ENCODE measurements around the gene UGT1A6.
"Not testable (repeated sequence)": the region's sequence is repeated elsewhere in the genome, so short reads cannot be mapped to it uniquely, and the experiment has no call there.

Gene UGT1A6

DNA sequence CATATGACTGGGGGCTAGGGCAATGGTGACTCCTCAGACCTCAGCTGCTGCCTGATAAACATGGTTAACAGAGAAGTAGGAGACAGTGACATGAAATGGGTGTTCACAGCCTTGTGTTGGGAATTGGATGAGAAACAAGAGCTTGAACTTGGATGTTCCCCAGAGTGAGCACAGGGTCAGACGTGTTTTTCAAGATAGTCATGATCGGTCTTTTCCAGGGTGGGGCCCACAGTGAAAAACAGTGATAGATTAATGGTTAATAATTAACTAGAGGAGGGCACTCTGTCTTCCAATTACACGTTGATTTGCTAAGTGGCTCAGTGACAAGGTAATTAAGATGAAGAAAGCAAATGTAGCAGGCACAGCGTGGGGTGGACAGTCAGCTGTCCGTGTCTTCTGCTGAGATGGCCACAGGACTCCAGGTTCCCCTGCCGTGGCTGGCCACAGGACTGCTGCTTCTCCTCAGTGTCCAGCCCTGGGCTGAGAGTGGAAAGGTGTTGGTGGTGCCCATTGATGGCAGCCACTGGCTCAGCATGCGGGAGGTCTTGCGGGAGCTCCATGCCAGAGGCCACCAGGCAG is 36.1 kb downstream of the UGT1A6 start, which contains the start of gene UGT1A3:
Gene UGT1A3 (plus strand): TSS at position 320 of the 579 bp plus-strand sequence. CDS start 85 bp downstream, at position 405.
- DNase-seq (ENCODE audit: low read depth) = no peak

- not testable (repeated sequence) for DNase-seq (ENCODE audit: low read depth)
Measured at GRCh38 chr2:233736868-233737653, 44.4 kb downstream of the UGT1A6 start.

GRCh38 chr2:233740870-233741269 is 48.2 kb downstream of the UGT1A6 start:
- DNase-seq (ENCODE audit: low read depth) = no peak

DNA sequence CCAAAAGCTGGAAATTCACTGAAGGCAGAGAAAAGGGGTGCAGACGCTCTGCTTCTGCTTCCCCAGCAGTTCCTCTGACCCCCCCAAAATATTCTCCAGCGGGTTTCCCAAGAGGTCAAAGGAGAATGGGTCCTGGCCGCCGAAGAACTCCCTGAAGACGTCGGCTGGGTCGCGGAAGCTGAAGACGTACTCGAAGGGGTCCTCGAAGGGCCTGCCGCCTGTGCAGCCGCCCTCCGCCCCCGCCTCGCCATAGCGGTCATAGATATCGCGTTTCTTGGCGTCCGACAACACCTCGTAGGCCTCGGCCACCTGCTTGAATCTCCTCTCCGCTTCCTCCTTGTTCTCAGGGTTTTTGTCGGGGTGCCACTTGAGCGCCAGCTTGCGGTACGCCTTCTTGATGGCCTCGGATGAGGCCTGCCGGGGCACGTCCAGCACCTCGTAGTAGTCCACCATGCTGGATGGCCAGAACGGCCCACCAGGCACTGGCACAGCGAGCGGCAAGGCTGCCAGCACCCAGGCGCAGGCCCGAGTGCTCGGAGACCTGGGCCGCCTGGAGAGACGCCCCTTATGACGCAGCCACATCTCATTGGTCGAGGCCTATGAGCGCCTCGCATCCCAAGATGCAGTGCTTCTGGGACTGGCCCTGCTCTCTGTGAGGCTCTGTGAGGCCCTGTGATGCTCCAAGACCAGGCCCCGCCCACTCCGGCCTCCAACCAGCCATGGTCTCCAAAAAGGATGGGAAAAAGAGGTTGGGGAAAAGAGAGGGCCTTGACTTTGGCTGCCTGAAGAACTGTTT is 51.0 kb downstream of the UGT1A6 start:
- no peak for DNase-seq (ENCODE audit: low read depth)

DNA sequence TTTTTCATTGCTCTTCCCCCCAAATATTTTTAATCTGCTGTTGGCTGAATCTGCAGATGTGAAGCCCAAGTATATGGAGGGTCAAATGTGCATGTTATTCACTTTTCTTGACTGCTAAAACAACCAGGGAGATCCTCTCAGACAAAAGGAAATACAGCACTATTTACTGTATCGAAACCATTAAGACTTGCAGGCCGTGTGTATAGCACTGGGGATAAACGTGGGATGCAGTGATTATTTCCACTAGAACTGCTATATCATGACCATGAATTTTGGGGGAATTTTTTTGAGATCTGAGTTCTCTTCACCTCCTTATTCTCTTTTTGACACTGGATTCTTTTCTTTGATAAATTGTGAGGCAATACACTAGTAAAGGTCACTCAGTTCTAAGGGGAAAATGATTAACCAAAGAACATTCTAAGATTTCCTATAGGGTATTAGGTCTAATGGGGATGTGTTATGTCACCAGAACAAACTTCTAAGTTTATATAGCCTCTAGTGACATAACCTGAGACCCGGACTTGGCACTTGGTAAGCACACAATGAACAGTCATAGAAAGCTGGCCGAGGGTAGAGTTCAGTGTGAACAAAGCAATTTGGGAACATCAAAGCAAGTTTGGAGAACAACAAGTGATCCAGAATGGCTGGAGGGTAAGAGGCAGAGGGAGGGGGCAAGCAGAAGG is 52.5 kb downstream of the UGT1A6 start:
- no peak for DNase-seq (ENCODE audit: low read depth)

GRCh38 chr2:233745838-233746237 is 53.1 kb downstream of the UGT1A6 start:
- not testable (repeated sequence) for DNase-seq (ENCODE audit: low read depth)

GRCh38 chr2:233746475-233747282 is 54.0 kb downstream of the UGT1A6 start:
- no peak for DNase-seq (ENCODE audit: low read depth)

- DNase-seq (ENCODE audit: low read depth) = no peak
Measured at GRCh38 chr2:233747283-233747544, 54.5 kb downstream of the UGT1A6 start.

- DNase-seq (ENCODE audit: low read depth) = not testable (repeated sequence)
Measured at GRCh38 chr2:233750689-233751088, 58.0 kb downstream of the UGT1A6 start.

DNA sequence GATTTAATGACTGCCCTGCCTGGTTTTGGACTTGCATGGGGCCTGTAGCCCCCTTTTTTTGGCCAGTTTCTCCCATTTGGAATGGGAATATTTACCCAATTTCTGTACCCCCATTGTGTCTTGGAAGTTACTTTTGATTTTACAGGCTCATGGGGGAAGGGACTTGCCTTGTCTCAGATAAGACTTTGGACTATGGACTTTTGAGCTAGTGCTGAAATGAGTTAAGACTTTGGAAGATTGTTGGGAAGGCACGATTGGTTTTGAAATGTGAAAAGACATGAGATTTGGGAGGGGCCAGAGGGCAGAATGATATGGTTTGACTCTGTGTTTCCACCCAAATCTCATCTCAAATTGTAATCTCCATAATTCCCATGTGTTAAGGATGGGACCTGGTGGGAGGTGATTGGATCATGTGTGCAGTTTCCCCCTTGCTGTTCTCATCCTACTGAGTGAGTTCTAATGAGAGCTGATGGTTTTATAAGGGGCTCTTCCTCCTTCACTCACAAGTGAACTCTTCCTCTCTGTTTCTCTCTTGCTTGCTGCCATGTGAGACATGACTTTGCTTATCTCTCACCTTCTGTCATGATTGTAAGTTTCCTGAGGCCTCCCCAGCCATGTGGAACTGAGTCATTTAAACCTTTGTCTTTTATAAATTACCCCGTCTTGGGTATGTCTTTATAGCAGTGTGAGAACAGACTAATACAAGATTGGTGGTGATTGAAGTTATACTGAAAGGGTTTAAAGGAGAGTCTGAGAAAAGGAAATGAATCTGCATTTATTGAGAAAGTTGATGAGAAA is 58.7 kb downstream of the UGT1A6 start:
- DNase-seq (ENCODE audit: low read depth) = not testable (repeated sequence)

- no peak for DNase-seq (ENCODE audit: low read depth)
Measured at GRCh38 chr2:233754872-233755611, 62.4 kb downstream of the UGT1A6 start.

DNA sequence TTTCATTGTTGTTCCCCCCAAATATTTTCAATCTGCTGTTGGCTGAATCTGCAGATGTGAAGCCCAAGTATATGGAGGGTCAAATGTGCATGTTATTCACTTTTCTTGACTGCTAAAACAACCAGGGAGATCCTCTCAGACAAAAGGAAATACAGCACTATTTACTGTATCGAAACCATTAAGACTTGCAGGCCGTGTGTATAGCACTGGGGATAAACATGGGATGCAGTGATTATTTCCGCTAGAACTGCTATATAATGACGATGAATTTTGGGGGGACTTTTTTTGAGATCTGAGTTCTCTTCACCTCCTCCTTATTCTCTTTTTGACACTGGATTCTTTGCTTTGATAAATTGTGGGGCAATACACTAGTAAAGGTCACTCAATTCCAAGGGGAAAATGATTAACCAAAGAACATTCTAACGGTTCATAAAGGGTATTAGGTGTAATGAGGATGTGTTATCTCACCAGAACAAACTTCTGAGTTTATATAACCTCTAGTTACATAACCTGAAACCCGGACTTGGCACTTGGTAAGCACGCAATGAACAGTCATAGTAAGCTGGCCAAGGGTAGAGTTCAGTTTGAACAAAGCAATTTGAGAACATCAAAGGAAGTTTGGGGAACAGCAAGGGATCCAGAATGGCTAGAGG is 63.9 kb downstream of the UGT1A6 start:
- DNase-seq (ENCODE audit: low read depth) = no peak

GRCh38 chr2:233758141-233758540 is 65.5 kb downstream of the UGT1A6 start:
- no peak for DNase-seq (ENCODE audit: low read depth)

DNA sequence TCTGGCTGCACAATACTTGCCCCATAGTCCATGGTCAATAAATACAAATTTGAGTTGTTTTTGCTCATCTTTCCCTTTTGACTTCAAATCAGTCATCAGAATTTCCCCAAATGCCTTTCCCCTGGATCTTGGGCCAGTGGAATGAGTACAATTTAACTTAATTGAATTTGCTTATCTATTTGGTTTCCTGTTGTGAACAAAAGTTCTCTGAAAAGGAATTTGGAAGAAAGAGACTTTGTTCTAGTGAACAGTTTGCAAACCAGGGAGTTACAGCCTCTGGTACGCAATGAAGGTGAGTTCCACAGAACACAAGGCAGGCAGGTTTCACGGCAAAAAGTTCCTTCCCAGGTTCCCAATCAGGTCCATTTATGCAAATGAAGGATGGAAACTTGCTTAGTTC is 66.2 kb downstream of the UGT1A6 start:
- DNase-seq (ENCODE audit: low read depth) = no peak

- DNase-seq (ENCODE audit: low read depth) = no peak
Measured at GRCh38 chr2:233760043-233760442, 67.4 kb downstream of the UGT1A6 start, which contains the start of gene UGT1A1. TSS of gene UGT1A1 (plus strand) at chr2:233760270. CDS start at chr2:233760288, 18 bp downstream.

DNA sequence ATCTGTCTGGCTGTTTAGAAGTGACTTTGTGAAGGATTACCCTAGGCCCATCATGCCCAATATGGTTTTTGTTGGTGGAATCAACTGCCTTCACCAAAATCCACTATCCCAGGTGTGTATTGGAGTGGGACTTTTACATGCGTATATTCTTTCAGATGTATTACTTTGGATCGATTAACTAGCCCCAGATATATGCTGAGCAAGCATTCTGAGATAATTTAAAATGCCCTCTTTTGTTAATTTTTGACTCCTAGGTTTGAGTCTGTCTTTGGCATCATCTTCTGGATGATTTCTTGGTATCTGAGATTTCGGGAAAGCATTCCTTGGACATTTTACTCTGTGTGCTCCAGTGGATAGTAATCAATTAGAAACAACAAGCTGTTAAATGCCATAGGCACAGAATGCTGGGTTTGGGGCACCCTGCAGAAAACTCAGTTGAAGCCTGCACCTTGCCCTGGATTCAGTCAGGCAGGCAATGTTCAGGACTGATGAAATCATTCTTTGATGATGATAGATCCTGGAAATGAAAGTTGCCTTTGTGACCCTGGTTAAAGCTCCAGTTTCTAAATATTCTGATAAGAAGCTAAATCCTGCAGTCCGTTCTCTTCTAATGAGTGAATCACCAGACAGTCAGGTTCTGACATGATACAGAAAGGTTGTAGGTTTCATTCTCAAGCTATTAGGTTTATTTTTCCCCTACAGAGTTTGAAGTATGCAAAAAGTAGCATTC is 68.5 kb downstream of the UGT1A6 start:
- DNase-seq (ENCODE audit: low read depth) = no peak

DNA sequence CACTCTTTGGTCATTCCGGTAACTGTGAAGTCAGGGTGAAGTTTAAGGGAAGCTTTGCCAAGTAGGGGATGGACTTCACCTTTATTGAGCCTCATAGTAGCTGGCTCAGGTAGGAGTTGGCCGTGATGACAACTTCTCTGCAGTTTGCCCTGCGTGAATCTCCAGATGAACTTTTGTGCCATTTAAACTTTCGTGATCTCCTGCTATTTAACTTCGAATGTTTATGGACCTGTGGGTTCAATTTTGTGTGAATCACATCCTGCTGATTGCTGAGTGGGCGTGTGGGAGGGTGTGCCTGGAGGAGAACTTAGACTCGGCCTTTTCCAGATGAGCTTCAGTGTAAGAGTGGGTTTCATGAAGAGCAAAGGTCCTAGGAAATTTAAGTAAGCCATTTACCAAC is 71.6 kb downstream of the UGT1A6 start:
- no peak for DNase-seq (ENCODE audit: low read depth)

GRCh38 chr2:233764761-233765160 is 72.1 kb downstream of the UGT1A6 start:
- DNase-seq (ENCODE audit: low read depth) = no peak

- DNase-seq (ENCODE audit: low read depth) = no peak
Measured at GRCh38 chr2:233766416-233766815, 73.7 kb downstream of the UGT1A6 start.
